ENCODE data around the gene TMEM106A. TPM values are rescaled to one million over a fixed set of nuclear protein-coding genes. Genes with fewer than 3 reads are reported as not detected.

The TMEM106A gene
- total RNA-seq, result 4.6 and 5.4 TPM in 2 replicates

DNA sequence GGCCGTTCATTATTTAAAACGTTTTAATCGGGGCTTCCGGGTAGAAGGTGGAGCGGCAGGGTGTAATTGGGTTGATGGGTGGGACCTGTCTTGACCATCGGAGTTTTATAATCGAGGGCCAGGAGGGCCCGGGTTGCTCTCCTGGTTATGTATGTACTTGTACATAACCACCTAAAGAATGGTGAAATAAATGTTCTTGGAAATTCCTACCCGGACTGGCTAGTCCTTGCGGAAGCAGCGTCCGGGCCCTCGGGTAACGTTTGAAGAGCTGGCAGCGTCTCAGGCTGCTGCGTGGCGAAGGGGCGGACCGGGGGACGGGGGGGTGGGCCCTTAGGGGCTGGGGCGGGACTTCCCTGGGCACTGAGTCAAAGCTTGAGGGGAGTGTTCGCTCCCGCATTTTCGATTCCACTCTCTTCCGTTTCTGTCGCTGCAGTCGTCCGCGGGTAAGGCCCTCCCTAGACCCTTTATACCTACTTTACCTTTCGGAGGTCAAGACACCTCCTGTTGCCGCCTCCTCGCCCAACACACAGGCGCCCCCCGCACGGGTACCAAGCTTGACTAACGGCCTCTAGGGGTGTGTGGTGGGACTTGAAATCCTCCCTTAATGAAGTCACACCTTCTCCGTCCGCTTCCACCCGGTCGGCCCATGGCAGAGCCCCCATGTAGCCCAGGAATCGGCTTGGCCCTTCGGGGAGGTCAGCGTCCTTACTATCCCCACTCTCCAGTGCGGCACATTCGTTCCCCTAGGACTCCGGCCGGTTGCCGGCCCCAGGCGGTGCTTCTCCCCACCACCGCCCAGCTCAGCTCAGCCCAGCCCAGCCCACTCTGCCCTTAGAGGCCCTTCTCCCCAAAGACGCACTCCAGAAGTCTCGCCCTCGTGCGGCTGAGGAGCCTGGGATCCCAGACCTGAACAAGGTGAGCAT lies at the start of gene TMEM106A:
Gene TMEM106A (plus strand): TSS at position 396 of the 923 bp plus-strand sequence. CDS start 1,167 bp downstream, outside the sequence.

DNA sequence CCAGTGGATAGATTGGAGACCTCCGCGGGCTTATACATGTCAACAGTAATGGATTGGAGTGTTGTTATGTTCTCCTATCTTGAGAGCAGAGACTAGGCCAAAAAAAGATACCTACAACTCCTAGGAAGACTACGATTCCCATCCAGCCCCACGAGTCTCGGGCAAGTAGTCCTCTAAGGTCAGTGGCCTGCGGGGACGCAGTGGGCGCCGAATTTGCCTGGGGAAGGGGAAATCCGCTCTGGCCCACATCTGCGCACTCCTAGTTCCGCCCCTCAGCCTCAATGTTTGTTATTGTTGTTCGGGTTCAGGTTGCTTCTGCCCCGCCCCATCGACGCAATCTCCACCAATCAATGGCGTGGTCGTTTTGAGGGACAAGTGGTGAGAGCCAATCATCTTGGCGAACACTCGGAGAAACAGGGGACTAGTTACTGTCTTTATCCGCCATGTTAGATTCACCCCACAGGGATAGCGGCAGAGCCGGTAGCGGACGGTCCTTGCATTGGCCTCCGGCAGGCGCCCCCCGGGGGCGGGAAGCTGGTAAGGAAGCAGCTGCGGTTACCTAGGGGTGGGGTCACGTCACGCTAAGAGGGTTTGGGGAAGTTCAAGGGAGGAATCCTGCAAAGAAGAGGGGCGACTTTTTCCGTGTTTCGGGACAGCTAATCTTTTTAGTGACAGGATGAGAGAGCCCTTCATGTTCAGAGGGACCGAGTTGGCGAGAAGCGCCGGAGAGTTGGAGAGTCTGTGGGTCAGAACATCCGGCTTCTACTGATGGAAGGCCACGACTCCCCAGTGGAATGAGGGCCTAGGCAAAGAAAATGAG lies 40.7 kb upstream of the TMEM106A start, which contains the start of gene NBR1:
Gene NBR1 (plus strand): TSS at position 449 of the 820 bp plus-strand sequence. CDS start 4,586 bp downstream, outside the sequence.

DNA sequence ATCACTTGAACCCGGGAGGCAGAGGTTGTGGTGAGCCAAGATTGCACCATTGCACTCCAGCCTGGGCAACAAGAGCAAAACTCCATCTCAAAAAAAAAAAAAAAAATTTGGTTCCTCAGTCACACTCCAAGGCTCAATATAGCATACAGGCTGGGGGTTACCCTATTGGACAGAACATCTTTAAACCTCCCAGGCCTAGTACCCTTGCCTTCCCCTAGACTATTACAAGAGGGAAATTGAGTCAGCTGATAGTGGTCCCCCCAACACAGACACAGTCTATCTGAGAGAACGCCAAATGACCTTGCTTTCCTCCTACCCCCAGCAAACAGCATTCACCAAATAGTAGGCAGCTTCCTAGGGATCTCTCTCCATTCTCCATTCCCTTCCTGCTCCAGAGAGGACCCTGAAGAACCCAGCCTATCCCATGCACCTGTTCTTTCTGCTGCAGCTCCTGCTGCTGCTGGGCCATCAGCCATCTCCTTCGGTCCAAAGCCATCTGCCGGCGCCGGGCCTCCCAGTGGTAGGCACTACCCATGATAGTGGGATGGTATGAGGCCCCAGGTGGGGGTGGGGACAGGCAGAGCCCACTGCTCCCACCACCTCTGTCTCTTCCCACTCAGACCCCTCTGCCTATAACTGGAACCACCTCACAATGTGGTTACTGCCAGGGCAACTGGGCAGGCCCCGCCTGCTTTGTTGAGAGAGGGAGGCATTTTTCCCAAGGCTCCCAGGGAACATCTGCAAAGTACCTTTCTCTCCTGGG lies 16.5 kb downstream of the TMEM106A start, which contains the start of gene CCDC200:
Gene CCDC200 (minus strand): TSS at position 604 of the 763 bp plus-strand sequence. CDS start 69 bp downstream, at position 535.

DNA sequence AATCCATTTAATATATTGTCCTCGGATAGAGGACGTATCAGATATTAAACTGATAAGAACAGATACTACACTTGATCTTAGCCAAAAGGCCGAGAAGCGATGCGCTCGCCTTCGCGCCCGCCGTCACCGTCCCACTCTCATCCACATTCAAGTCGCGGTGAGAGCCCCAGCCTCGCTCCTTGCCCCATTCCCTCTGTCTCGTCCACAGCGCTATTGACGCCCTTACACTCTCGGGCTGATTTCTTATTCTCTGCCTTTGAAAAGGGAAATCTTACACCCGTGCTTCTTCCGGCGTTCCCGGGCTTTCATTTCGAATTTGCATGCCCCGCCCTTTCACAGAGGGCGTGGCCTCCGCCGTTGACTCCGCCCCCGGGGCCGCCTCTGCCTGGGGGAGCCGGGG lies 22.2 kb downstream of the TMEM106A start, which contains the start of gene RNU2-1:
Gene RNU2-1 (minus strand): TSS at position 101 of the 400 bp plus-strand sequence.

Other genes with a start within 250 kb of the TMEM106A start
- 25.5 and 28.1 TPM in 2 replicates for gene AARSD1, start 247.4 kb upstream of the TMEM106A start, total RNA-seq
- gene PTGES3L, start 231.8 kb upstream of the TMEM106A start, total RNA-seq, result 1.2 TPM in 1 of 2 replicates, not detected in the other
- 6.8 and 9.6 TPM in 2 replicates for gene RUNDC1, start 231.3 kb upstream of the TMEM106A start, total RNA-seq
- gene RPL27, start 213.5 kb upstream of the TMEM106A start, total RNA-seq, result 1,021 and 1,034 TPM in 2 replicates
- 43.1 and 51.9 TPM in 2 replicates for gene IFI35, start 205.1 kb upstream of the TMEM106A start, total RNA-seq
- 376 and 655 TPM in 2 replicates for gene VAT1, start 189.5 kb upstream of the TMEM106A start, total RNA-seq
- 0.29 and 0.66 TPM in 2 replicates for gene RND2, start 186.6 kb upstream of the TMEM106A start, total RNA-seq
- gene BRCA1, start 86.5 kb upstream of the TMEM106A start, total RNA-seq, result 7.3 and 28.9 TPM in 2 replicates
- 113 and 123 TPM in 2 replicates for gene NBR1, start 40.7 kb upstream of the TMEM106A start, total RNA-seq
- not detected in 2 replicates for gene CCDC200, start 16.7 kb downstream of the TMEM106A start, total RNA-seq
- gene RNU2-1, start 22.1 kb downstream of the TMEM106A start, total RNA-seq, result not detected in 2 replicates
- 19.6 and 27.0 TPM in 2 replicates for gene ARL4D, start 187.1 kb downstream of the TMEM106A start, total RNA-seq